ENCODE measurements around the gene UMODL1.
A peak's percentile ranks its signal among the peaks of the same experiment; 100 is the strongest.

Gene UMODL1

GRCh38 chr21:42026082-42026435, 45.1 kb upstream of the UMODL1 start:
- TF ChIP-seq, protein P1, sequence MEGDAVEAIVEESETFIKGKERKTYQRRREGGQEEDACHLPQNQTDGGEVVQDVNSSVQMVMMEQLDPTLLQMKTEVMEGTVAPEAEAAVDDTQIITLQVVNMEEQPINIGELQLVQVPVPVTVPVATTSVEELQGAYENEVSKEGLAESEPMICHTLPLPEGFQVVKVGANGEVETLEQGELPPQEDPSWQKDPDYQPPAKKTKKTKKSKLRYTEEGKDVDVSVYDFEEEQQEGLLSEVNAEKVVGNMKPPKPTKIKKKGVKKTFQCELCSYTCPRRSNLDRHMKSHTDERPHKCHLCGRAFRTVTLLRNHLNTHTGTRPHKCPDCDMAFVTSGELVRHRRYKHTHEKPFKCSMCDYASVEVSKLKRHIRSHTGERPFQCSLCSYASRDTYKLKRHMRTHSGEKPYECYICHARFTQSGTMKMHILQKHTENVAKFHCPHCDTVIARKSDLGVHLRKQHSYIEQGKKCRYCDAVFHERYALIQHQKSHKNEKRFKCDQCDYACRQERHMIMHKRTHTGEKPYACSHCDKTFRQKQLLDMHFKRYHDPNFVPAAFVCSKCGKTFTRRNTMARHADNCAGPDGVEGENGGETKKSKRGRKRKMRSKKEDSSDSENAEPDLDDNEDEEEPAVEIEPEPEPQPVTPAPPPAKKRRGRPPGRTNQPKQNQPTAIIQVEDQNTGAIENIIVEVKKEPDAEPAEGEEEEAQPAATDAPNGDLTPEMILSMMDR (IDR thresholded peaks at IDR 0.05) = no peak
- Mint-ChIP-seq H3K4me1 (peaks cover 58% of the 10 kb centered on the region), H3K9me3 (no peaks in the 10 kb centered on the region), H3K27ac (no peak overlapping the region), H3K27me3 (ENCODE audit: low read depth, poor library complexity) (peaks cover 22% of the 10 kb centered on the region), H3K36me3 (ENCODE audit: low read depth) (no peaks in the 10 kb centered on the region), H3K4me3 (no peak overlapping the region)
- DNase-seq = no peak

DNA sequence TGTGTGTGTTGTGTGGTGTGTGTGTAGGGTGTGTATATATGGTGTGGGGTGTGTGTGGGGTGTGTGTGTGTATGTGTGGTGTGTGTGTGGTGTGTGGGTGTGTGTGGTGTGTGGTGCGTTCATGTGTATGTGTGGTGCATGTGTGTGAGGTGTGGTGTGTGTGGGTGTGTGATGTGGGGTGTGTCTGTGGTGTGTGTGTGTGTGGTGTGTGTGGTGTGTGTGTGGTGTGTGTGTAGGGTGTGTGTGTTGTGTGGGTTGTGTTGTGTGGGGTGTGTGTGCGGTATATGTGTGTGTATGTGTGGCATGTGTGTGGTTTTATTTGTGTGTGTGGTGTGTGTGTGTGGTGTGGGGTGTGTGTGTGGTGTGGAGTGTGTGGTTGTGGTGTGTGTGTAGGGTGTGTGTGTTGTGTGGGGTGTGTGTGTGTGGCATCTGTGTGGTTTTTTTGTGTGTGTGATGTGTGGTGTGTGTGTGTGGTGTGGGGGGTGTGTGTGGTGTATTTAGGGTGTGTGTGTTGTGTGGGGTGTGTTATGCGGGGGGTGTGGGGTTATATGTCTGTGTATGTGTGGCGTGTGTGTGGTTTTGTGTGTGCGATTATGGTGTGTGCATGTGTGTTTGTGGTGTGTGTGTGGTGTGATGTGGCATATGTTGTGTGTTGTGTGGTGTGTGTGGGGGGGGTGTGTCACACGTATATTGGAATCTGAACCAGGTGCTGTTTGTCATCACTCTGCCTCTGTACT, 43.9 kb upstream of the UMODL1 start:
- no peaks in the 10 kb centered on the region for H3K9me3 Mint-ChIP-seq
- peaks cover 46% of the 10 kb centered on the region for H3K4me1 Mint-ChIP-seq
- H3K36me3 Mint-ChIP-seq (ENCODE audit: low read depth) = no peaks in the 10 kb centered on the region
- DNase-seq = no peak
- peak overlapping the region; percentile 22 for H3K4me3 Mint-ChIP-seq
- TF ChIP-seq, protein P1 (IDR thresholded peaks at IDR 0.05) = no peak
- peaks cover 16% of the 10 kb centered on the region for H3K27me3 Mint-ChIP-seq (ENCODE audit: low read depth, poor library complexity)
- peak overlapping the region; percentile 93 for H3K27ac Mint-ChIP-seq

DNA sequence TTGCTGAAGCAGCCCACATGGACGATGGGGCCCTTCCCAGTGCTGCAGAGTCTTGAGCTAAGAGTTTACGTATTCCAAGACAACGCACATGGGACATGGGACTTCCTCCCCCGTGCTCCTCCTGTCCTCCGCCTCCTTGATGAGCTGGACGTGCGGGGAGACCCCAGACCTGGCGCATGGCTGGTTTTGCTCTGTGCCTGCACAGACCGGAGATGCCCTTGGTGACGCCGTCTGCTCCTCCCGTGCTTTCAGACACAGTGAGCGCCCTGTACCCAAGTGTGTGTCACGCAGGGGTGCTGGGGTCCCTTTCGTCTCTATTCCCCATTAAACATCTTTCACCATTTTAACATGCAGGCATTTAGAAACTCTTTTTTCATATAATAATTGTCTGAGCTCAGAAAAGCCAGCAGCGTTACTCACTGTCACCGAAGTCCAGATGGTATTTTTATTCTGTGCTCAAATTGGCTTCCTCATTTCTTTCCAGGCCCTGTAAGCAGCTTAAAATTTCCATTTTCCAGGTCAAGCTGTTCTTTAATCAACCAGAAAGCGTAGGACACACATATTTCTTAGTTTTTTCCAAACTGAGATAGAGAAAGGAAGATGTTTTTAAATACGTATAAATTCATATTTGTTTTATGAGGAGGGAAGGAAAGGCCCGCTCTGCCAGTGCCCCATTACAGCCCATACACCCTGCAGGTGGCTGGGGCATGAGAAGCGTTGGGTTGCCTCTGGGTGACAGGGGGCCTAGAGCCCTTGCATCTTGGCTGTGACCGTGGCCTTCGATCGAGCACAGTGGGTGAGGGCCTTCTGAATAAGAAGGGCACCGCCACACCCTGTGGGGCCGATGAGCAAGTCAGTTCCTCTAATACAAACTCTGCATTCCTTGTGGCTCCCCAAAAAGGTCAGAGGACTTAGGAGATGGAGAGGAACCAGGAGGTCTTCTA, 43.0 kb upstream of the UMODL1 start:
- H3K4me3 Mint-ChIP-seq = no peak overlapping the region
- no peaks in the 10 kb centered on the region for H3K9me3 Mint-ChIP-seq
- H3K36me3 Mint-ChIP-seq (ENCODE audit: low read depth) = no peaks in the 10 kb centered on the region
- peaks cover 16% of the 10 kb centered on the region for H3K27me3 Mint-ChIP-seq (ENCODE audit: low read depth, poor library complexity)
- TF ChIP-seq, protein P1 (IDR thresholded peaks at IDR 0.05) = no peak
- peaks cover 43% of the 10 kb centered on the region for H3K4me1 Mint-ChIP-seq
- H3K27ac Mint-ChIP-seq = peak overlapping the region; percentile 17
- no peak for DNase-seq

GRCh38 chr21:42028766-42029425, 42.2 kb upstream of the UMODL1 start:
- Mint-ChIP-seq H3K27ac (no peak overlapping the region), H3K36me3 (ENCODE audit: low read depth) (no peaks in the 10 kb centered on the region), H3K4me1 (peaks cover 39% of the 10 kb centered on the region), H3K9me3 (no peaks in the 10 kb centered on the region), H3K27me3 (ENCODE audit: low read depth, poor library complexity) (peaks cover 17% of the 10 kb centered on the region), H3K4me3 (no peak overlapping the region)
- no peak for DNase-seq
- TF ChIP-seq, protein P1 (IDR thresholded peaks at IDR 0.05) = no peak

- no peak for DNase-seq
- H3K4me1 Mint-ChIP-seq = peaks cover 28% of the 10 kb centered on the region
- no peaks in the 10 kb centered on the region for H3K36me3 Mint-ChIP-seq (ENCODE audit: low read depth)
- H3K4me3 Mint-ChIP-seq = no peak overlapping the region
- H3K27me3 Mint-ChIP-seq (ENCODE audit: low read depth, poor library complexity) = peaks cover 14% of the 10 kb centered on the region
- TF ChIP-seq, protein P1 (IDR thresholded peaks at IDR 0.05) = no peak
- H3K27ac Mint-ChIP-seq = no peak overlapping the region
- H3K9me3 Mint-ChIP-seq = peaks cover 11% of the 10 kb centered on the region
Measured at GRCh38 chr21:42030311-42030710, 40.8 kb upstream of the UMODL1 start.
